Esophagus squamous epithelium (tissue), 5 donors: ENCODE measurements around the gene AMBP. TPM values are rescaled to one million over a fixed set of nuclear protein-coding genes. Genes with fewer than 3 reads are reported as not detected.
A peak's percentile ranks its signal among the peaks of the same experiment; 100 is the strongest.

Source experiments
- DNase-seq: peaks from one replicate; lab custom pipeline; 2025; lab: John Stamatoyannopoulos, UW
- H3K27ac ChIP-seq, 4 donors: fragments of 200-600 bp; sonication (generic); one replicate each; pipeline ENCODE4 v1.5.1; 2016 to 2019; ENCODE audit warnings: mild to moderate bottlenecking in 1 of 4
- H3K27me3 ChIP-seq, 4 donors: fragments of 200-600 bp; sonication (generic); 1 replicate in 3 of 4; 2 replicates in 1 of 4; pipeline versions ENCODE4 v1.5.1 to v1.6.0; 2017 to 2021; ENCODE audit warnings: antibody characterized with exemption in 1 of 4
- H3K36me3 ChIP-seq, 3 donors: fragments of 200-600 bp; sonication (generic); one replicate each; pipeline ENCODE4 v1.5.1; 2016 to 2019
- H3K4me1 ChIP-seq, 3 donors: fragments of 200-600 bp; sonication (generic); one replicate each; pipeline ENCODE4 v1.5.1; 2017 to 2019
- H3K4me3 ChIP-seq, 4 donors: fragments of 200-600 bp; sonication (generic); 1 replicate in 3 of 4; 2 replicates in 1 of 4; pipeline ENCODE4 v1.5.1; 2016 to 2019; ENCODE audit warnings: mild to moderate bottlenecking in 2 of 4, moderate library complexity in 1 of 4
- H3K9me3 ChIP-seq, 3 donors: fragments of 200-600 bp; sonication (generic); one replicate each; pipeline ENCODE4 v1.5.1; 2016 to 2019
- CTCF ChIP-seq, 6 experiments: fragments of 450-650 bp in 4 of 6; fragments of 200-600 bp in 2 of 6; sonication (generic) in 2 of 6; IDR thresholded peaks; one replicate each; pipeline ENCODE4 v1.5.1; 2016 to 2019; ENCODE audit warnings: antibody characterized with exemption in 6 of 6, mild to moderate bottlenecking in 4 of 6, moderate library complexity in 4 of 6
- POLR2A ChIP-seq, 4 donors: fragments of 450-650 bp; IDR thresholded peaks; one replicate each; pipeline ENCODE4 v1.6.1; 2017; ENCODE audit warnings: antibody characterized with exemption in 4 of 4, mild to moderate bottlenecking in 4 of 4, moderate library complexity in 3 of 4
- WGBS, 2 donors: methylation state at CpG; one replicate each; pipeline ENCODE4 v1.1.5; 2018; 5-methylcytosine and 5-hydroxymethylcytosine counted together
- intact Hi-C: fragments of 100-400 bp; cut with DNase I; formaldehyde crosslinking; loops from one replicate; pipeline ENCODE4 v1.15.0; 2022
- total RNA-seq, 4 donors: library from RNA; depleted of rRNA; stranded (reverse); fragments of >200 nt; gene quantifications; one replicate each; pipeline ENCODE4 v1.1.0, GENCODE V29; 2016
- donor health status: DM: yes; HTN: yes; CAD: no.

The AMBP gene
- total RNA-seq, 4 donors from 2014 or later, result 0.19 to 2.5 TPM; not detected in 2

GRCh38 chr9:114071197-114071795 lies 6.8 kb downstream of the AMBP start:
- Histone ChIP-seq H3K27me3 (peaks cover 0 to 15% (median 0%) of the 10 kb centered on the region in 4 donors), H3K27ac (peak overlapping the region in 1 of 4 donors; percentile 24), H3K36me3 (no peaks in the 10 kb centered on the region), H3K9me3 (no peaks in the 10 kb centered on the region), H3K4me3 (no peak overlapping the region), H3K4me1 (peaks cover 15 to 32% (median 26%) of the 10 kb centered on the region in 3 donors)
- 43% methylated on average over 2 of the region's 7 CpGs; no CpG with 5 or more reads in 1 of the 2 donors for WGBS, 2 donors
- no peak for TF ChIP-seq POLR2A (IDR thresholded peaks at IDR 0.05)
- TF ChIP-seq CTCF (IDR thresholded peaks at IDR 0.05), result no peak
- intact Hi-C loops, result no loop called here
- no peak for DNase-seq

- no peak overlapping the region for H3K4me3 ChIP-seq
- no peak for DNase-seq
- WGBS, 2 donors, result 95% methylated on average over 4 of the region's 17 CpGs; no CpG with 5 or more reads in 1 of the 2 donors
- H3K36me3 ChIP-seq, result no peaks in the 10 kb centered on the region
- intact Hi-C loops, result no loop called here
- peaks cover 15 to 32% (median 26%) of the 10 kb centered on the region in 3 donors for H3K4me1 ChIP-seq
- H3K27ac ChIP-seq, result no peak overlapping the region
- H3K27me3 ChIP-seq, result peaks cover 0 to 15% (median 0%) of the 10 kb centered on the region in 4 donors
- no peaks in the 10 kb centered on the region for H3K9me3 ChIP-seq
- TF ChIP-seq POLR2A (IDR thresholded peaks at IDR 0.05) (no peak), CTCF (IDR thresholded peaks at IDR 0.05) (no peak)
Measured at GRCh38 chr9:114070188-114071103, 7.7 kb downstream of the AMBP start.

- Histone ChIP-seq H3K4me1 (peaks cover 15 to 32% (median 26%) of the 10 kb centered on the region in 3 donors), H3K27ac (no peak overlapping the region), H3K4me3 (no peak overlapping the region), H3K36me3 (no peaks in the 10 kb centered on the region), H3K9me3 (no peaks in the 10 kb centered on the region), H3K27me3 (peaks cover 0 to 15% (median 0%) of the 10 kb centered on the region in 4 donors)
- intact Hi-C loops, result no loop called here
- no peak for DNase-seq
- 85 to 90% methylated on average over 2 to 6 of the region's 9 CpGs for WGBS, 2 donors
- TF ChIP-seq POLR2A (IDR thresholded peaks at IDR 0.05), result no peak
Measured at GRCh38 chr9:114069476-114070187, 8.5 kb downstream of the AMBP start.

- no peak overlapping the region for H3K27ac ChIP-seq
Measured at GRCh38 chr9:114065304-114065703, 12.8 kb downstream of the AMBP start.

More at GRCh38 chr9:114065304-114065703, 12.8 kb downstream of the AMBP start:
- no peak for DNase-seq
- no peaks in the 10 kb centered on the region for H3K36me3 ChIP-seq
- H3K4me3 ChIP-seq, result no peak overlapping the region
- H3K9me3 ChIP-seq, result no peaks in the 10 kb centered on the region
- peaks cover 0 to 25% (median 0%) of the 10 kb centered on the region in 4 donors for H3K27me3 ChIP-seq
- TF ChIP-seq POLR2A (IDR thresholded peaks at IDR 0.05) (no peak), CTCF (IDR thresholded peaks at IDR 0.05) (no peak)
- 79 to 86% methylated on average over 5 to 8 of the region's 8 CpGs for WGBS, 2 donors
- H3K4me1 ChIP-seq, result peaks cover 0 to 3% (median 0%) of the 10 kb centered on the region in 3 donors
- intact Hi-C loops, result no loop called here
